ENCODE measurements around the gene RASAL3.

DNA sequence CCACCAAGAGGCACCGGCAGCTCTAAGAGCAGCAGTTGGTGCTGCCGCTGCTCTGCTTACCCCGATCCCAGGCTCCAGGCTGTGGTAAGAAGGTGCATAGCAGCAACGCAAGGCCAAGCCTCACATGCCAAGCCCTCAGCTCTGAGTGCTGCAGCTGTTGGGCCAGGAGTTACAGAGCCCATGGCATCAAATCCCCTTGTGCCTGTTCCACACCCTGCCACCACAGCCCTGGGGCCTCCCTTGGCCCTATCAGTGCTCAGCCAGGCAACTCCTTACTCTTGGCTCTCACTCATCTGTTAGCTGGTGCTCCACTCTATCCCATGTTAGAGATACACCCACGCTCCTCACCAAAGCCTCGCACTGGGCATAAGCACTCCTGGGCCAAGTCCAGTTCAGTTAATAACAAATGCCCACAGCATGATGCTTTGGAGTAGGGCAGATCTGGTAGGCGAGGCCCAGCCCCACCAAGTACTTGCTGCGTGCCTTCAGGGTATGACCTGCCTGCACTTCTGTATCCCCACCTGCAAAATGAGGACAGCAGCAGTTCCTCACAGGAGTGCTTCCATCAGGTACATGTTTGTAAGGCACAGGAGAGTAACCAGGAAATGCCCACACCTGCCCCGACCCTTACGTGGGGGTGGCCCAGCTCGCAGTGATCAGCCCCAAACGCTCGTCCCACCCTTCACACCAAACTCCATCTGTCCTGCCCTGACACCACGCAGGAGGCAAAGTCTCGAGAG lies 61.8 kb downstream of the RASAL3 start:
- TF ChIP-seq, protein P1, sequence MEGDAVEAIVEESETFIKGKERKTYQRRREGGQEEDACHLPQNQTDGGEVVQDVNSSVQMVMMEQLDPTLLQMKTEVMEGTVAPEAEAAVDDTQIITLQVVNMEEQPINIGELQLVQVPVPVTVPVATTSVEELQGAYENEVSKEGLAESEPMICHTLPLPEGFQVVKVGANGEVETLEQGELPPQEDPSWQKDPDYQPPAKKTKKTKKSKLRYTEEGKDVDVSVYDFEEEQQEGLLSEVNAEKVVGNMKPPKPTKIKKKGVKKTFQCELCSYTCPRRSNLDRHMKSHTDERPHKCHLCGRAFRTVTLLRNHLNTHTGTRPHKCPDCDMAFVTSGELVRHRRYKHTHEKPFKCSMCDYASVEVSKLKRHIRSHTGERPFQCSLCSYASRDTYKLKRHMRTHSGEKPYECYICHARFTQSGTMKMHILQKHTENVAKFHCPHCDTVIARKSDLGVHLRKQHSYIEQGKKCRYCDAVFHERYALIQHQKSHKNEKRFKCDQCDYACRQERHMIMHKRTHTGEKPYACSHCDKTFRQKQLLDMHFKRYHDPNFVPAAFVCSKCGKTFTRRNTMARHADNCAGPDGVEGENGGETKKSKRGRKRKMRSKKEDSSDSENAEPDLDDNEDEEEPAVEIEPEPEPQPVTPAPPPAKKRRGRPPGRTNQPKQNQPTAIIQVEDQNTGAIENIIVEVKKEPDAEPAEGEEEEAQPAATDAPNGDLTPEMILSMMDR (IDR thresholded peaks at IDR 0.05; ENCODE audit: low read depth, low read length) = no peak
- no peak for TF ChIP-seq EZH2phosphoT487 (IDR thresholded peaks at IDR 0.05; ENCODE audit: low read depth)
